ENCODE results near the gene NAA38.
"Not testable (repeated sequence)": the region's sequence is repeated elsewhere in the genome, so short reads cannot be mapped to it uniquely, and the experiment has no call there.

NAA38 gene

GRCh38 chr17:7818746-7819645 is 38.4 kb downstream of the NAA38 start:
- no peak for DNase-seq

DNA sequence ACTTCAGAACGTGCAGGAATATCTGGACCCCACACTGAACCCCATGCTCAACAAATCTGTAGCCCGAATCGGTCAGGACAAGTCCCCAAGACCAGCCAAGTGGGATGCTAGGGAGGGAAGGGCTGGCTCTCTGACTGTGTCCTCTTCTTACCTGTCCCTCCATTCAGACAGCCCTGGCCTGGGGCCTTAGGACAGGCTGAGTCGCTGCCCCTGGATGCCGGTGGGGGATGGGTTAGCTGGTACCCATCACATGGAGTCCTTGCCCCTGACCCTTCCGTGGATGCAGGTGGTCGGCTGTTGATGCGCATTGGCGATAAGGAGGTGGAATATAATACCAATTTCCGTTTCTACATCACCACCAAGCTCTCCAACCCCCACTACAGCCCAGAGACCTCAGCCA is 39.3 kb downstream of the NAA38 start:
- no peak for DNase-seq

- no peak for DNase-seq
Observed at GRCh38 chr17:7817643-7817964, 39.8 kb downstream of the NAA38 start.

- no peak for DNase-seq
Observed at GRCh38 chr17:7816926-7817642, 40.3 kb downstream of the NAA38 start.

DNA sequence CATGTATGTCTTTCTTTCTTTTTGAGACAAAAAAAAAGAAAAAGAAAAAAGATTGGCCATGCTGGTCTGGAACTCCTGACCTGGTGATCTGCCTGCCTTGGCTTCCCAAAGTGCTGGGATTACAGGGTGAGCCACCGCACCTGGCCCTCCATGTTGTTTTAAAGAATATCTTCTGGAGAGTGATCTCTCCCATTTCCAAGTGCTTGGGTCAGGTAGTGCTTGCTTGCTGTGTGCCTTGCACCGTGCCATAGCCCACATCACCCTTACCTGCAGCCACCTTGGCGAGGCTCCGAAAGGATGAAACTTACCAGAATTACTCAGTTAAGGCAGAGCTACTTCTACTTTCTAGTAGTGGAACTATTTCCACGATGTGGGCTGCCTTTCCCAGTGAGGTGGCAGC is 42.4 kb downstream of the NAA38 start:
- DNase-seq: no peak

- no peak for DNase-seq
Observed at GRCh38 chr17:7811251-7811650, 46.1 kb downstream of the NAA38 start.

GRCh38 chr17:7809791-7810343 is 47.5 kb downstream of the NAA38 start:
- DNase-seq: not testable (repeated sequence)

DNA sequence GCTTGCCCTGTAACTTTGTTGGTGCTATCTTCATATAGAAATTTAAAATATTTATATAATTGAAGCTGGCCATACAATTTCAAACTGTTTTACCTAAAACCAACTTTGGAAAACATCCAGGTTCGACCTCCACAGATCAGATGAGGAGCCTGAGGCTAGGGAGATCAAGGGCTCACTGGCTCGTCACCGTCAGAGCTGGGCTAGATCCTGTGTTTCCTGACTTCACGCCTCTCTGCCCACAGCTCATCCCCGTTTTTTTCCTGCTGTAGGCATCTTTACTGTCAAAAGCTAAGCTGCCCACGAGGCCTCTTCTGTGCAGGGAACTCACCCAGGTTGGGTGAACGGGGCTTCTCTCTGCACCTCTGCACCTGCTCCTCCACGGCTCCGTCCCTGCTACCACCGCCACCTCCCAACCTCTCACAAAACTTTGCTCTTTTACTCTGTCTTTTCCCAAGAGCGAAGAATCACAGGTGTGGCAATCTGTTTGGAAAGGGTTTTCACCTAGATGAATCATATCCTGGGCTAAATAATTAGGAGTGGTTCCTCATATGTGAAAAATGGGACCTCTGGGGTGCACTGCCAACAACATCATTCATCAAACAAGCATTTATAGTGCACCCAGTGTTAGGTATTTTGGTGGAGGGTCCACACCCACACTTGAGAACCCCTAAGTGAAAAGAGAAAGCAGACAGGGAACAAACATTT is 48.1 kb downstream of the NAA38 start:
- DNase-seq: peak; percentile 30

DNA sequence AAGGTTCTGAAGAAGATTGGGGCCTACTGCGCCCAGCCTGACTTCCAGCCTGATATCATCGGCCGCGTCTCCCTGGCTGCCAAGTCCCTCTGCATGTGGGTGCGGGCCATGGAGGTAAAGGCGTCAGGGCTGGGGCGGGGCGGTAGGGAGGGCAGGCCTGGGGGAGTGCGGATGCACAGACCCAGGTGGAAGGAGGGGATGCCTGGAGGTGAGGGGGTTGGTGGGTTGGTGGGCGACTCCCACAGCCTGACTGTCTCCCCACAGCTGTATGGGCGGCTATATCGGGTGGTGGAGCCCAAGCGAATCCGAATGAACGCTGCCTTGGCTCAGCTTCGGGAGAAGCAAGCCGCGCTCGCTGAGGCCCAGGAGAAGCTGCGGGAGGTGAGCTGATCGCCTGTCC is 50.2 kb downstream of the NAA38 start:
- no peak for DNase-seq
